Tibial nerve (tissue), 4 donors: Measurements from ENCODE around the gene VTCN1. TPM values are rescaled to one million over a fixed set of nuclear protein-coding genes. Genes with fewer than 3 reads are reported as not detected.

Experiments used
- DNase-seq, 2 donors: peaks; one replicate each; pipeline ENCODE4 v3.0.0-alpha.2; 2019; ENCODE audit warnings: low spot score in 2 of 2
- H3K27ac ChIP-seq, 4 donors: fragments of 200-600 bp; sonication (generic) in 3 of 4; one replicate each; pipeline ENCODE4 v1.5.1; 2017 to 2019; ENCODE audit warnings: mild to moderate bottlenecking in 1 of 4
- H3K27me3 ChIP-seq, 2 donors: fragments of 200-600 bp; sonication (generic) in 1 of 2; one replicate each; pipeline versions ENCODE4 v1.5.1 to v1.6.0; 2017 to 2019
- H3K36me3 ChIP-seq, 3 donors: fragments of 200-600 bp; sonication (generic); one replicate each; pipeline ENCODE4 v1.5.1; 2018 to 2019
- H3K4me1 ChIP-seq, 4 donors: fragments of 200-600 bp; sonication (generic) in 3 of 4; one replicate each; pipeline ENCODE4 v1.5.1; 2017 to 2019
- H3K4me3 ChIP-seq, 4 donors: fragments of 200-600 bp; sonication (generic) in 3 of 4; one replicate each; pipeline ENCODE4 v1.5.1; 2017 to 2019; ENCODE audit warnings: mild to moderate bottlenecking in 1 of 4, moderate library complexity in 1 of 4
- H3K9me3 ChIP-seq, 4 donors: fragments of 200-600 bp; sonication (generic) in 3 of 4; one replicate each; pipeline ENCODE4 v1.5.1; 2017 to 2019
- EP300 ChIP-seq, 2 donors: sonication (generic); formaldehyde crosslinking; IDR thresholded peaks; one replicate each; pipeline ENCODE4 v1.6.1; 2017; ENCODE audit warnings: antibody characterized with exemption in 2 of 2, mild to moderate bottlenecking in 1 of 2
- POLR2A ChIP-seq, 2 donors: fragments of 450-650 bp; IDR thresholded peaks; one replicate each; pipeline ENCODE4 v1.6.1; 2017; ENCODE audit warnings: antibody characterized with exemption in 2 of 2, mild to moderate bottlenecking in 2 of 2, moderate library complexity in 2 of 2
- WGBS, 2 donors: methylation state at CpG; one replicate each; pipeline ENCODE4 v1.1.5; 2018; 5-methylcytosine and 5-hydroxymethylcytosine counted together
- total RNA-seq, 4 donors: library from RNA; depleted of rRNA; stranded (reverse); fragments of >200 nt; gene quantifications; one replicate each; pipeline ENCODE4 v1.1.0, GENCODE V29; 2016
- TF ChIP-seq, protein P1 (sequence below), 5 experiments: fragments of 200-600 bp in 3 of 5; fragments of 450-650 bp in 2 of 5; sonication (generic) in 3 of 5; IDR thresholded peaks; one replicate each; pipeline ENCODE4 v1.5.1; 2016 to 2019; ENCODE audit warnings: antibody characterized with exemption in 5 of 5, mild to moderate bottlenecking in 3 of 5, moderate library complexity in 2 of 5

Gene VTCN1
- total RNA-seq, 4 donors from 2014 or later = not detected

DNA sequence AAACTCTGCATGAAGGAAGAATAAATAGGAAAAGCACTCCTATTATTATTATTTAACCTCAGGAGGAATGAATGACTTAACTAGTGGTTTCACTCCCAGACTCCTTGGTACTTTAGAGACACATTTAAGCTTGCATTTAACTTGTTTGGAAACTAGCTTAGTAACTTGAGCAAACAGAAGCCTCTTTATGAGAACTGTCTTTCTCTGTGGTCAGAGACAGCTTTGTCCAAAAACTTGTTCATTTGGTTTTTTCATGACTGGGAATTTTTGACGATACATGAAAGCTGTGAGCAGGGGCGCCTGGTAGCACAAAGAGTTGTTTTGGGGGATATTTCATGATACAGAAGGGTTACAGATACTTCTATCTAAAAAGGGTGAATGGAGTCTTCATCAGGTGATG, 33.6 kb upstream of the VTCN1 start:
- 37 to 42% methylated on average over 2 of the region's 2 CpGs for WGBS, 2 donors
- Histone ChIP-seq H3K4me1 (no peaks in the 10 kb centered on the region), H3K36me3 (no peaks in the 10 kb centered on the region), H3K9me3 (no peaks in the 10 kb centered on the region), H3K27ac (no peak overlapping the region), H3K27me3 (no peaks in the 10 kb centered on the region), H3K4me3 (no peak overlapping the region)
- no peak for DNase-seq
- TF ChIP-seq, protein P1, sequence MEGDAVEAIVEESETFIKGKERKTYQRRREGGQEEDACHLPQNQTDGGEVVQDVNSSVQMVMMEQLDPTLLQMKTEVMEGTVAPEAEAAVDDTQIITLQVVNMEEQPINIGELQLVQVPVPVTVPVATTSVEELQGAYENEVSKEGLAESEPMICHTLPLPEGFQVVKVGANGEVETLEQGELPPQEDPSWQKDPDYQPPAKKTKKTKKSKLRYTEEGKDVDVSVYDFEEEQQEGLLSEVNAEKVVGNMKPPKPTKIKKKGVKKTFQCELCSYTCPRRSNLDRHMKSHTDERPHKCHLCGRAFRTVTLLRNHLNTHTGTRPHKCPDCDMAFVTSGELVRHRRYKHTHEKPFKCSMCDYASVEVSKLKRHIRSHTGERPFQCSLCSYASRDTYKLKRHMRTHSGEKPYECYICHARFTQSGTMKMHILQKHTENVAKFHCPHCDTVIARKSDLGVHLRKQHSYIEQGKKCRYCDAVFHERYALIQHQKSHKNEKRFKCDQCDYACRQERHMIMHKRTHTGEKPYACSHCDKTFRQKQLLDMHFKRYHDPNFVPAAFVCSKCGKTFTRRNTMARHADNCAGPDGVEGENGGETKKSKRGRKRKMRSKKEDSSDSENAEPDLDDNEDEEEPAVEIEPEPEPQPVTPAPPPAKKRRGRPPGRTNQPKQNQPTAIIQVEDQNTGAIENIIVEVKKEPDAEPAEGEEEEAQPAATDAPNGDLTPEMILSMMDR (IDR thresholded peaks at IDR 0.05) = no peak
- TF ChIP-seq POLR2A (IDR thresholded peaks at IDR 0.05) = no peak
- TF ChIP-seq EP300 (IDR thresholded peaks at IDR 0.05) = no peak

DNA sequence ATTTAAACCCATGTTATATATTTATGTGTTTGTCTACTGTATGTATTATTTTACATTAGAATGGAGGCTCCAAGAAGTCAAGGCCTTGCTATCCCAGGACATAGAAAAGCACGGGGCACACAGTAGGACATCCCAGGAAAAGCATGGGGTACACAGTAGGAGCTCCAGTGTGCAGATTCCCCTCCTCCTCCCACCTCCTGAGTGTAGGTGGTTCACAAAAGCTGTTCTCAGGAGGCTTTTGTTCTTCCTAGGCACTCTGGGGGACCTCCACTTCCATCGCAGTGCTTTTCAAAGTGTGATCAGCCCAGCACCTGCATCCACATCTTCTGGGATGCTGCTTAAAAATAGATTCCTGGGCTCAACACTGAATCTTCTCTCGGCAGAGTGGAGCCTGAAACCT, 30.8 kb upstream of the VTCN1 start:
- no peak overlapping the region for H3K4me3 ChIP-seq
- H3K27ac ChIP-seq = no peak overlapping the region
- no peaks in the 10 kb centered on the region for H3K27me3 ChIP-seq
- H3K4me1 ChIP-seq = peaks cover 0 to 13% (median 0%) of the 10 kb centered on the region in 4 donors
- TF ChIP-seq, protein P1 (IDR thresholded peaks at IDR 0.05) = no peak
- TF ChIP-seq POLR2A (IDR thresholded peaks at IDR 0.05) (no peak), EP300 (IDR thresholded peaks at IDR 0.05) (no peak)
- DNase-seq = no peak
- H3K9me3 ChIP-seq = no peaks in the 10 kb centered on the region
- H3K36me3 ChIP-seq = no peaks in the 10 kb centered on the region
- WGBS, 2 donors = 79 to 80% methylated on average over 3 of the region's 3 CpGs

DNA sequence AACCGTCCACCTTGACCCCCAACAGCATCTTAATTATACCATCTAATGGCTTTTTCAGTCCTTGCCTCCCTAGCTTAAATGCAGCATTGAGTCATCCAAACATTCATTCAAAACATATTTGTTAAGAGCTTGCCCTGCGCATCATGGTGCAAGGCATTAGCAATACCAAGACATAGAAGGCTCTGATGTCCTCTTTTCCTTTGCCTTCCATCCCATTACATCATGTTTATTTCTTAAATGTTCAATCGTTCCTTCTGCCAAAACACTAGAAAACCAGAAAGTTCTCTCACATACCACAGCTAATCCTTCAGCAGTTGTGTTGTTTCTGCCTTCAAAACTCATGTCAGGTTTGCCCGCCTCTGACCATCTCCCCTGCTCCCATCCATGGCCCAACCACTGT, 29.8 kb upstream of the VTCN1 start:
- Histone ChIP-seq H3K27me3 (no peaks in the 10 kb centered on the region), H3K4me1 (peaks cover 0 to 13% (median 0%) of the 10 kb centered on the region in 4 donors), H3K4me3 (no peak overlapping the region), H3K27ac (no peak overlapping the region), H3K36me3 (no peaks in the 10 kb centered on the region), H3K9me3 (no peaks in the 10 kb centered on the region)
- no peak for DNase-seq
- TF ChIP-seq POLR2A (IDR thresholded peaks at IDR 0.05) = no peak
- WGBS, 2 donors = 86 to 88% methylated on average over 4 of the region's 4 CpGs

DNA sequence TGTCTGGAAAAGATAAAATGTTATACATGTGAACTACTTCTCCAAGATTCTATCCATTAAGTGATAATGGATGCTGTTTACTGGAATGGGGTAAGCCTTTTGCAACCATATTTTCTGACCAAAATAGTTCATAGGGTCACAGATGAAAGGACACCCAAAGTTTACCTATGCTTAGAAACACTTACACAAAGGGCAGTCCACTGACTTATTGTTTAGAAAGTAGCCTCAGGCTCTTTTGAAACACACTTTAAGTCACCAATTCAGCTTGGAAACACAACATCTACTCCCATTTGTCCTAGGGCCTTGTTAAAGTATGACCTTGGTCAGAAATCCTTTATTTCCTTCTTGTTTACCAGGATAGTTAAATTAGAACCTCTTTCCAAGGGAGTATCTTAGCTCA, 28.7 kb upstream of the VTCN1 start:
- no peaks in the 10 kb centered on the region for H3K27me3 ChIP-seq
- peaks cover 0 to 13% (median 0%) of the 10 kb centered on the region in 4 donors for H3K4me1 ChIP-seq
- DNase-seq = no peak
- H3K36me3 ChIP-seq = no peaks in the 10 kb centered on the region
- no peak overlapping the region for H3K4me3 ChIP-seq
- H3K9me3 ChIP-seq = no peaks in the 10 kb centered on the region
- H3K27ac ChIP-seq = no peak overlapping the region
- TF ChIP-seq EP300 (IDR thresholded peaks at IDR 0.05) = no peak
- TF ChIP-seq, protein P1 (IDR thresholded peaks at IDR 0.05) = no peak
- no peak for TF ChIP-seq POLR2A (IDR thresholded peaks at IDR 0.05)

DNA sequence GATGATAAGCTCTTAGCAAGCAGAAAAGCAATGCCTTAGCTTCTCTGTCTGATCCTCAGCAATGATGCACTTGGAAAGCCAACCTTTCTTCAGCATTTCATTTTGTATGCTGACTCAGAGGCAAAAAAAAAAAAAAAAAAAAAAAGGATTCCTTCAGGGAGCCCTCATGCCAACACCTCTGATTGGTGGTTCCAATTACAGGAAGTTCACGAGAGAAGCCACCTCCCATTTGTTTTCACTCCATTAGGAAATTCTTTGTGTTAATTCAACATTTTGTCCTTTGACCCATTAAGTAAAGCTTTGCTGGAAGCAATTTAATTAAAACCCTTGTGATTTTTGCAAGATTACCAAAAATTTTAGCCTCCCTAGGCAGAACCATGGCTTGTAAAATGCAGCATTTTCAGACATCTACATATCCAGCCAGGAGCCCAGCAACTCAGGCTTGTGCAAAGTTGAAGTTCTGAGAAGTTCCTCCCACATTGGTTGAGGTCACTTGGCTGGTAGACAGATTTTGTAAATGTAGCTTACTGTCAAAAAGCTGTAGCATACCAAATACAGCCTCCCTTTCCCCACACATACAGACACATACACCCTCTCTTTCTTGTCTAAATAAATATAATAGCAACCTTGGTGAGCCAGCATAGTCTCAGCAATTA, 27.1 kb upstream of the VTCN1 start:
- Histone ChIP-seq H3K9me3 (no peaks in the 10 kb centered on the region), H3K4me1 (peaks cover 0 to 13% (median 0%) of the 10 kb centered on the region in 4 donors), H3K36me3 (no peaks in the 10 kb centered on the region), H3K4me3 (no peak overlapping the region), H3K27ac (peak overlapping the region in 1 of 4 donors; percentile 52), H3K27me3 (no peaks in the 10 kb centered on the region)
- DNase-seq = no peak
- TF ChIP-seq, protein P1 (IDR thresholded peaks at IDR 0.05) = no peak
- TF ChIP-seq EP300 (IDR thresholded peaks at IDR 0.05) (no peak), POLR2A (IDR thresholded peaks at IDR 0.05) (no peak)
- WGBS, 2 donors = 7 to 17% methylated on average over 1 of the region's 1 CpG
